ENCODE results near the gene ST3GAL2. TPM values are rescaled to one million over a fixed set of nuclear protein-coding genes. Genes with fewer than 3 reads are reported as not detected.
"Not testable (repeated sequence)": the region's sequence is repeated elsewhere in the genome, so short reads cannot be mapped to it uniquely, and the experiment has no call there.

The ST3GAL2 gene
- total and polyA plus RNA-seq, 9 donors: 6.2 to 49.7 (median 23.4) TPM

DNA sequence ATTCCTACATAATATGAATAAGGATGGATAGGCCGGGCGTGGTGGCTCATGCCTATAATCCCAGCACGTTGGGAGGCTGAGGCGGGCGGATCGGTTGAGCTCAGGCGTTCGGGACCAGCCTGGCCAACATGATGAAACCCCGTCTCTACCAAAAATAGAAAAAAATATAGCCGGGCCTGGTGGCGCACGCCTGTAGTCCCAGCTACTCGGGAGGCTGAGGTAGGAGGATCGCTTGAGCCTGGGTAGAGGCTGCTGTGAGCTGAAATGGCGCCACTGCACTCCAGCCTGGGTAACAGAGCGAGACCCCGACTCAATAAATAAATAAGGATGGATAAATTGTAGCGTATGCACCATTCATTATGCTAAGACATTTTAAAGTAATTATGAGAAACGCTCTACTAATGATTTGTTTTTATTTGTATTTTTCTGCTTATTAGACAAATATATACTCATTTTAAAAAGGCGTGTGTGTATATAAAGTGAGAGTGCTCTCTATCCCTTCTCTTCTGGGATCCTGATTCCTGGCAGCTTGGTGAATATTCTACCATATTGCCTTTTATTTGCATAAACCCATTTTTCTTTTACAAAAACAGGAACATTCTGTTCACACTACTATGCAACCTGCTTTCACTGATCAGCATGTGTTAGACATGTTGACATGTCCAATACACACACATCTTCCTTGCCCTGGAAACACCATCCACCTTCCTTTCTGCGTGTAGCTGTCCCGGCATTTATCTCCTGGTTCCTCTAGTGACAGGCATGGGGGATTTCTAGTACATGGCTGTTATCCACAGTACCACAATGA is 65.8 kb downstream of the ST3GAL2 start:
- DNase-seq: no peak
- 92 to 96% (median 92%) methylated on average over 22 of the region's 22 CpGs for WGBS, 3 donors
- Histone ChIP-seq H3K9me3 (no peaks in the 10 kb centered on the region), H3K27ac (no peak overlapping the region), H3K36me3 (no peaks in the 10 kb centered on the region), H3K27me3 (no peaks in the 10 kb centered on the region), H3K4me1 (ENCODE audit: insufficient read depth) (no peaks in the 10 kb centered on the region), H3K4me3 (no peak overlapping the region)
- intact Hi-C loops (cut with DNase I): loop anchor here in 1 of 4 donors (5.0 kb wide), 1 partner anchor 99 kb away; no protein-coding TSS in a partner anchor
- TF ChIP-seq POLR2A (IDR thresholded peaks at IDR 0.05) (no peak), EP300 (IDR thresholded peaks at IDR 0.05) (no peak)
- TF ChIP-seq, protein P1, sequence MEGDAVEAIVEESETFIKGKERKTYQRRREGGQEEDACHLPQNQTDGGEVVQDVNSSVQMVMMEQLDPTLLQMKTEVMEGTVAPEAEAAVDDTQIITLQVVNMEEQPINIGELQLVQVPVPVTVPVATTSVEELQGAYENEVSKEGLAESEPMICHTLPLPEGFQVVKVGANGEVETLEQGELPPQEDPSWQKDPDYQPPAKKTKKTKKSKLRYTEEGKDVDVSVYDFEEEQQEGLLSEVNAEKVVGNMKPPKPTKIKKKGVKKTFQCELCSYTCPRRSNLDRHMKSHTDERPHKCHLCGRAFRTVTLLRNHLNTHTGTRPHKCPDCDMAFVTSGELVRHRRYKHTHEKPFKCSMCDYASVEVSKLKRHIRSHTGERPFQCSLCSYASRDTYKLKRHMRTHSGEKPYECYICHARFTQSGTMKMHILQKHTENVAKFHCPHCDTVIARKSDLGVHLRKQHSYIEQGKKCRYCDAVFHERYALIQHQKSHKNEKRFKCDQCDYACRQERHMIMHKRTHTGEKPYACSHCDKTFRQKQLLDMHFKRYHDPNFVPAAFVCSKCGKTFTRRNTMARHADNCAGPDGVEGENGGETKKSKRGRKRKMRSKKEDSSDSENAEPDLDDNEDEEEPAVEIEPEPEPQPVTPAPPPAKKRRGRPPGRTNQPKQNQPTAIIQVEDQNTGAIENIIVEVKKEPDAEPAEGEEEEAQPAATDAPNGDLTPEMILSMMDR (IDR thresholded peaks at IDR 0.05): no peak

DNA sequence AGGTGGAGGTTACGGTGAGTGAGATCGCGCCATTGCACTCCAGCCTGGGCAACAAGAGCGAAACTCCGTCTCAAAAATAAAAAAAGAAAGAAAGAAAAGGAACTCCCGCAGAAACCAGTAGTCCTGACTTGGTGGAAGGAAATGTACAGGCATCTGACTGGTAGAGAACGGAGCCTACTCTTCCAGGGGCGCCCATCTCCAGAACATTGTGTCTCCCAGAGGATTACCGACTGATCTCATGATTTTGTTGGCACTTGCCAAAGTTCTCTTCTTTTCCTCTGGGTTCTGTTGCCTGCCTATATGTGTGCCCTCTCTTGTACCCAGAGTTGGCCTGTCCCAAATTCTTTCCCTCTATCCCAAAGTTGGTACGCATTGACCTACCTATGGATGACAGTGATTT is 68.0 kb downstream of the ST3GAL2 start:
- WGBS, 3 donors: 86 to 95% (median 91%) methylated on average over 10 of the region's 10 CpGs
- no peaks in the 10 kb centered on the region for H3K27me3 ChIP-seq
- TF ChIP-seq EP300 (IDR thresholded peaks at IDR 0.05) (no peak), POLR2A (IDR thresholded peaks at IDR 0.05) (no peak)
- TF ChIP-seq, protein P1 (IDR thresholded peaks at IDR 0.05): no peak
- no peaks in the 10 kb centered on the region for H3K9me3 ChIP-seq
- no peaks in the 10 kb centered on the region for H3K36me3 ChIP-seq
- H3K27ac ChIP-seq: no peak overlapping the region
- intact Hi-C loops (cut with DNase I): loop anchor here in 1 of 4 donors (5.0 kb wide), 1 partner anchor 101 kb away; no protein-coding TSS in a partner anchor
- H3K4me3 ChIP-seq: no peak overlapping the region
- no peak for DNase-seq
- no peaks in the 10 kb centered on the region for H3K4me1 ChIP-seq (ENCODE audit: insufficient read depth)

DNA sequence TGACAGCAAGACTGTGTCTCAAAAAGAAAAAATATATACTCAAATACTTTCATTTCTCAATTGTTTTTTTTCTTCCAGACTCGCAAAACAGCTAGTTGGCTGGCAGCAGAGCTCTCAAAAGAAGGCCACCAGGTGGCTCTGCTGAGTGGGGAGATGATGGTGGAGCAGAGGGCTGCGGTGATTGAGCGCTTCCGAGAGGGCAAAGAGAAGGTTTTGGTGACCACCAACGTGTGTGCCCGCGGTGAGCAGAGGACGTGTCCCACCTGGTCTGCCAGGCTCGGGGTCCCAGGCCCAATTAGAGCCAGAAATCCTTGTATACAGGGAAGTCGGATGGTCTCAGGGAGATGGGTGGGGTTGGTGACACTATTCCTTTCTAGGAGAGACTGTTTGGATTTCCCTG is 68.8 kb downstream of the ST3GAL2 start:
- not testable (repeated sequence) for H3K27ac ChIP-seq; H3K4me3 ChIP-seq; H3K36me3 ChIP-seq; H3K9me3 ChIP-seq; H3K4me1 ChIP-seq (ENCODE audit: insufficient read depth); H3K27me3 ChIP-seq
- DNase-seq: peak in 2 of 5 donors; percentile 40 to 49
- intact Hi-C loops (cut with DNase I): loop anchor here in 1 of 4 donors (5.0 kb wide), 1 partner anchor 102 kb away; no protein-coding TSS in a partner anchor
- WGBS, 3 donors: 19 to 31% (median 23%) methylated on average over 10 of the region's 10 CpGs
- TF ChIP-seq, protein P1 (IDR thresholded peaks at IDR 0.05): peak in 2 of 3 donors; percentile 21 to 37

DNA sequence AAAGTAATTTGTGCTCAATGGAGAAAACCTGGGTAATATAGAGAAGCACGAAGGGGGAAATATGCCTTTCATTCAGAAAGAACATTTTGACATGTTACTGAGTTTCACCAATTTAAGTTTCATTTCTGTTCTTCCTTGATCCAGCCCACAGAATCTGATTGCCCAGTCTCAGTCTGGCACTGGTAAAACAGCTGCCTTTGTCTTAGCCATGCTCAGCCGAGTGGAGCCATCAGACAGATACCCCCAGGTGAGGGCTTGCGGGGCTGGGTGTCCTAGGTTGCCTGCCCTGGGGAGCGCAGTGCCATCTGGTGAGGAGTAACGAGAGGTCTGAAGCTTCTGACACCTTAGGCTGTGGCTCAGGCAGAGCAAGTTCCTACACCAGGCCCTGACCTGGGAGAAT is 74.5 kb downstream of the ST3GAL2 start:
- TF ChIP-seq, protein P1 (IDR thresholded peaks at IDR 0.05): no peak
- TF ChIP-seq POLR2A (IDR thresholded peaks at IDR 0.05): no peak
- no peak for TF ChIP-seq EP300 (IDR thresholded peaks at IDR 0.05)
- no peaks in the 10 kb centered on the region for H3K36me3 ChIP-seq
- no peak for DNase-seq
- H3K27me3 ChIP-seq: no peaks in the 10 kb centered on the region
- no peaks in the 10 kb centered on the region for H3K4me1 ChIP-seq (ENCODE audit: insufficient read depth)
- WGBS, 3 donors: 88 to 92% (median 91%) methylated on average over 5 of the region's 5 CpGs
- no peaks in the 10 kb centered on the region for H3K9me3 ChIP-seq
- no peak overlapping the region for H3K27ac ChIP-seq
- intact Hi-C loops (cut with DNase I): loop anchor here in 1 of 4 donors (10.0 kb wide), 1 partner anchor 290 kb away; no protein-coding TSS in a partner anchor
- no peak overlapping the region for H3K4me3 ChIP-seq

Measured in ovary (tissue), 9 donors.